Duodenal mucosa (tissue), 2 donors: ENCODE results near the gene JAKMIP3.
"Not testable (repeated sequence)": the region's sequence is repeated elsewhere in the genome, so short reads cannot be mapped to it uniquely, and the experiment has no call there.

ENCODE experiments used
- H3K27ac ChIP-seq: one replicate; pipeline ENCODE4 v1.7.0; 2013; ENCODE audit warnings: low read depth, low read length
- H3K27me3 ChIP-seq, 2 donors: one replicate each; pipeline ENCODE4 v1.7.0; 2013; ENCODE audit warnings: low read length in 2 of 2, control low read depth in 1 of 2; ENCODE audit not compliant: insufficient read depth in 2 of 2, control insufficient read depth in 1 of 2
- H3K36me3 ChIP-seq, 2 donors: one replicate each; pipeline ENCODE4 v1.7.0; 2013; ENCODE audit warnings: low read length in 2 of 2, control low read depth in 1 of 2; ENCODE audit not compliant: insufficient read depth in 2 of 2, control insufficient read depth in 1 of 2
- H3K4me1 ChIP-seq, 2 donors: one replicate each; pipeline ENCODE4 v1.7.0; 2013; ENCODE audit warnings: low read length in 2 of 2, control low read depth in 1 of 2; ENCODE audit not compliant: insufficient read depth in 2 of 2, control insufficient read depth in 1 of 2
- H3K4me3 ChIP-seq, 2 donors: one replicate each; pipeline ENCODE4 v1.7.0; 2013; ENCODE audit warnings: low read length in 2 of 2, low read depth in 1 of 2
- H3K9ac ChIP-seq, 2 donors: one replicate each; pipeline ENCODE4 v1.7.0; 2013; ENCODE audit warnings: low read length in 2 of 2, low read depth in 1 of 2
- H3K9me3 ChIP-seq, 2 donors: one replicate each; pipeline ENCODE4 v1.7.0; 2013; ENCODE audit warnings: low read length in 2 of 2, control low read depth in 1 of 2; ENCODE audit not compliant: control insufficient read depth in 1 of 2

The JAKMIP3 gene

DNA sequence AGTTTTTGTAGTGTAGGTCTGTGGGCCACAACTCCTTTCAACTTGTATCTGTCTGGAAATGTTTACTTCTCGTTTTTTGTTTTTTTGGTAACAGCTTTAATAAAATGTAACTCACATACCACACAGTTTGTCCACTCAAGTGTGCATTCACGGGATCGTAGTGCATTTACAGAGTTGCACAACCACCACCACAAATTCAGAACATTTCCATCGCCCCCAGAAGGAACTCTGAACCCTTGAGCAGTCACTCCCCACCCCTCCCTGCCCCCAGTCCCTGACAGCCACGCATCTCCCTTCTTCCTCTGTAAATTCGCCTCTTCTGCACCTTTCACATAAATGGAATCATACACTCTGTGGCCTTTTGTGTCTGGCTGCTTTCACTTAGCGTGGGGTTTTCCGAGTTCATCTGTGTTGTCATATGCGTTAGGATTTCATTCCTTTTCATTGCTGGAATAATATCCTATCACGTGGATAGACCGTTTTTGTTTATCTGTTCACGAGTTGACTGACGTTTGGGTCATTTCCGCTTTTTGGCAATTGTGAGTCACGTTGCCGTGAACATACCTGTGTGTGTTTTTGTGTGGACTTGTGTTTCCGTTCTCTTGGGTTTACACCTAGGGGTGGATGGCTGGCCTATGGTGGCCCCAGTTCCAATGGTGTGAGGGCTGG, 10.3 kb downstream of the JAKMIP3 start:
- Histone ChIP-seq H3K9ac (no peak overlapping the region), H3K27me3 (no peaks in the 10 kb centered on the region), H3K36me3 (no peaks in the 10 kb centered on the region), H3K9me3 (no peaks in the 10 kb centered on the region), H3K4me3 (no peak overlapping the region), H3K27ac (no peak overlapping the region), H3K4me1 (no peaks in the 10 kb centered on the region)

DNA sequence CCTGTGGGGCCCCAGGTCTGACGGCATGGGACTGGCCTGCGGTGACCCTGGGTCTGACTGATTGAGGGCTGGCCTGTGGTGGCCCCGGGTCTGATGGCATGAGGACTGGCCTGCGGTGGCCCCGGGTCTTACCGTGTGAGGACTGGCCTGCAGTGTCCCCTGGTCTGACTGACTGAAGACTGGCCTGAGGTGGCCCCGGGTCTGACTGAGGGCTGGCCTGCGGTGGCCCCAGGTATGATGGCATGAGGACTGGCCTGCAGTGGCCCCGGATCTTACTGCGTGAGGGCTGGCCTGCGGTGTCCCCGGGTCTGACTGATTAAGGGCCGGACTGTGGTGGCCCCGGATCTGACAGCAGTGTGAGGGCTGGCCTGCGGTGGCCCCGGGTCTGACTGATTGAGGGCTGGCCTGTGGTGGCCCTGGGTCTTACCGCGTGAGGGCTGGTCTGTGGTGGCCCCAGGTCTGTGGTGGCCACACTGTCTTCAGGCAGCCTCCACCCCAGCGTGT, 10.9 kb downstream of the JAKMIP3 start:
- H3K27me3 ChIP-seq, result no peaks in the 10 kb centered on the region
- no peak overlapping the region for H3K9ac ChIP-seq
- no peak overlapping the region for H3K4me3 ChIP-seq
- H3K27ac ChIP-seq, result no peak overlapping the region
- no peaks in the 10 kb centered on the region for H3K9me3 ChIP-seq
- H3K36me3 ChIP-seq, result no peaks in the 10 kb centered on the region
- no peaks in the 10 kb centered on the region for H3K4me1 ChIP-seq

DNA sequence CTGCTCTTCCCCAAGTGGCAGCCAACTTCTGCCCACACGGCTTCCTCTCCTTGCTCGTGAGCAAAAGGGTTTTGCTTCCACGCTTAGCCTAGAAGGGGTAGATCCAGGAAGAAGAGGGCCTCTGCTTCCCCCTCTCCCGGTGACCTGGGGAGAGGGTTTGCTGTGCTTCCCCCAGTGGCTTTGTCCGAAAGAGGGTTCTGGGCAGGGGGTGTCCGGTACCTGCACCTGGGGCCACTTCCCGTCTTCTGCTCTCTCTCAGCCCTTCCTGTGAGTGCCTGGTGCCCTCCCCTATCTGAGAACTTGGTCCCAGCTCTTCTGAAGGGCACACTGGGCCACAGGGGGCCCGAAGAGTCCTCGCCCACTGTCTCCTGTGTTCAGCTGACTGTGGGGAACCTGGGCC, 11.3 kb downstream of the JAKMIP3 start:
- Histone ChIP-seq H3K27me3 (no peaks in the 10 kb centered on the region), H3K4me1 (no peaks in the 10 kb centered on the region), H3K9ac (no peak overlapping the region), H3K36me3 (no peaks in the 10 kb centered on the region), H3K9me3 (no peaks in the 10 kb centered on the region), H3K27ac (no peak overlapping the region), H3K4me3 (no peak overlapping the region)

DNA sequence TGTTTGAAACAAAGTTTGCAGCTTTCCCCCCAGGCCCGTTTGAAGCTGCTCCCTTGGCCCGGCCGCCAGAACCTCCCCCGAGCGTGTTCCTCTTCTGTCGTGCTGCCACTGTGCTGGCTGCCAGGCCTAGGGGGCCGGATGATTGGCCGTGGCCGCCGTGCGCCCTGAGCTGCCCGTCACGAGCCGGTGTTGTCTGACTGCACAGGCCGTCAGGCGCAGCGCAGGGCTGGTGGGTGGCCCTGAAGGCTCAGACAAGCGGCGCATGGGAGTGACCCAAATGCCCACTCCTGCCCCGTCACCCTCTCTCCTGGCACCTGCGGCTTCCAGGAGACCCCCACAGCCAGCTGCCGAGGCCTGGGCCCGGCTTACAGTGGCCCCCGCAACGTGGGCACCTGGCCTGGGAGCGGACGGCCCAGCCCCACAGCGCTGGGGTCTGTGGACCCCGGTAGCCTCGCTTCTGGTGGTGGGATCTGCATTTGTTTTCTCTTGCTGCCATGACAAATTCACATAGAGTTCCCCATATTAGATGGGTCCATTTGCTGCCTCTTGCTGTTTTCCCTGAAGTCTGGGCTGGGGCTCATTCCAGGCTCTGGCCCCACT, 13.1 kb downstream of the JAKMIP3 start:
- no peak overlapping the region for H3K9ac ChIP-seq
- H3K9me3 ChIP-seq, result no peaks in the 10 kb centered on the region
- H3K27ac ChIP-seq, result no peak overlapping the region
- no peak overlapping the region for H3K4me3 ChIP-seq
- H3K27me3 ChIP-seq, result no peaks in the 10 kb centered on the region
- H3K4me1 ChIP-seq, result no peaks in the 10 kb centered on the region
- H3K36me3 ChIP-seq, result no peaks in the 10 kb centered on the region

DNA sequence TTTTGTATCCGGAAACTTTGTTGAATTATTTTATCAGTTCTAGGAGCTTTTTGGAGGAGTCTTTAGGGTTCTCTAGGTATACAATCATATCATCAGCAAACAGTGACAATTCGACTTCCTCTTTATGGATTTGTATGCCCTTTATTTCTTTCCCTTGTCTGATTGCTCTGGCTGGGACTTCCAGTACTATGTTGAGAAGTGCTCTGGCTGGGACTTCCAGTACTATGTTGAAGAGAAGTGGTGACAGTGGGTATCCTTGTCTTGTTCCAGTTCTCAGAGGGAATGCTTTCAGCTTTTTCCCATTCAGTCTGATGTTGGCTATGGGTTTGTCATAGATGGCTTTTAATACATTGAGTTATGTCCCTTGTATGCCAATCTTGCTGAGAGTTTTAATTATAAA, 18.6 kb downstream of the JAKMIP3 start:
- H3K27me3 ChIP-seq, H3K9ac ChIP-seq, H3K36me3 ChIP-seq, H3K9me3 ChIP-seq, H3K4me1 ChIP-seq, H3K4me3 ChIP-seq, H3K27ac ChIP-seq: not testable (repeated sequence)

DNA sequence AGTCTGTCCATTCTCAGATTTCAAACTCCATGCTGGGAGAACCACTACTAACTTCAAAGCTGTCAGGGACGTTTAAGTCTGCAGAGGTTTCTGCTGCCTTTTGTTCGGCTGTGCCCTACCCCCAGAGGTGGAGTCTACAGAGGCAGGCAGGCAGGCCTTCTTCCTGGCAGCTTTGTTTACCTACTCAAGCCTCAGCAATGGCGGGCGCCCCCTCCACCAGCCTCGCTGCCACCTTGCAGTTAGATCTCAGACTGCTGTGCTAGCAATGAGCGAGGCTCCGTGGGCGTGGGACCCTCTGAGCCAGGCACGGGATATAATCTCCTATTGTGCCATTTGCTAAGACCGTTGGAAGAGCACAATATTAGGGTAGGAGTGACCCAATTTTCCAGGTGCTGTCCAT, 27.5 kb downstream of the JAKMIP3 start:
- not testable (repeated sequence) for H3K9me3 ChIP-seq, H3K27ac ChIP-seq, H3K4me1 ChIP-seq, H3K4me3 ChIP-seq, H3K9ac ChIP-seq, H3K27me3 ChIP-seq, H3K36me3 ChIP-seq

DNA sequence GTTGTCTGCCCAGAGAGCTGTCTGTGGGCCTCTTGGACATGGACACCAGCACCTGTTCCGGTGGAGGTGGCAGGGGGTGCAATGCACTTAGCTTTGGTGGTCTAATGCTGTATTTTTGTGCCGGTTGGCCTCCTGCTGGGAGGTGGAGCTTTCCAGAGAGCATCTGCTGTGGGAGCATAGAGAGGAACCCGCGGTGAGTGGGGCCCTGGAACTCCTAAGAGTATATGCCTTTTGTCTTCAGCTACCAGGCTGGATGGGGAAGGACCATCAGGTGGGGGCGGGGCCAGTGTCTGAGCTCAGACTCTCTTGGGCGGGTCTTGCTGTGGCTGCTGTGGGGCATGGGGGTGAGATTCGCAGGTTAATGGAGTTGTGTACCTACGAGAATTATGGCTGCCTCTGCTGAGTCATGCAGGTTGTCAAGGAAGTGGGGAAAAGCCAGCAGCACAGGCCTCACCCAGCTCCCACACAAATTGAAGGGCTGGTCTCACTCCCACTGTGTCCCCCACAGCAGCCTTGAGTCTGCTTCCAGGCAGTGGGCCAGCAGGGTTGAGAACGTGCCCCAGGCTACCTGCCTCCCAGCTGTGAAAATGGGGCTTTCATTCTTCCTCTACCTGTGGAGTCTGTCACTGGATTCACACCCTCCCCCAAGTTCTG, 29.0 kb downstream of the JAKMIP3 start:
- H3K9me3 ChIP-seq, result no peaks in the 10 kb centered on the region
- no peaks in the 10 kb centered on the region for H3K4me1 ChIP-seq
- H3K4me3 ChIP-seq, result no peak overlapping the region
- H3K9ac ChIP-seq, result no peak overlapping the region
- H3K27ac ChIP-seq, result no peak overlapping the region
- H3K27me3 ChIP-seq, result no peaks in the 10 kb centered on the region
- H3K36me3 ChIP-seq, result no peaks in the 10 kb centered on the region

DNA sequence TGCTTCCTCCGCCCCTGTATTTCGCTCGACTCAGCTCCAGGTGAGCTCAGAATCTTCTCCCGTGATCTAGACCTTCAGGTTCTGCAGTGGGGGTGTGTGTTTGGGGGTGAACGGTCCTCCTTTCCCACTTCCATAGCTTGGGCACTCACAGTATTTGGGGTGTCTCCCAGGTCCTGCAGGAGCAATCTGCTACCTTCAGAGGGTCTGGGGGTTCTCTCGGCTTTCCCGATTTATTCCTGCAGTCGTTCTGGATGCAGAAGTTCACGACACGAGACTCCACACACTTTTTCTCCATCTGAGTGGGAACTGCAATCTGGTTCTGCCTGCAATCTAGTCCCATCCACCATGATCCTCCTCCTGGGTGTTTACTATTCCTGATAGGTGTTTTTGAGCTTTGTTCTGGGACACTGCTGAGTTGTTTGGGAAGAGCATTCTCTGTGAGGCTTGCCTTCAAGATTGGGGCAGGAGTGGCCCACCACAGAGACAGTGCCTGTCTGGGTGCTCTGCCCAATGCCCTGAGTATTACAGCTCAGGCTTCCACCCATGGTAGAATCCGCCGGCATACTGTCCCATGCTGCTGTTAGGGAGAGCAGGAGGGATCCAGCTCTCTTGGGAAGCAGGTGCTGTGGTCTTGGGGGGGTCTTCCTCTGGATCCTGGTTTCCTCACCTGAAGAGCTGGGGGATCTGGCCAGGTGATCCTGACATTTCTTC, 29.8 kb downstream of the JAKMIP3 start:
- no peaks in the 10 kb centered on the region for H3K36me3 ChIP-seq
- no peaks in the 10 kb centered on the region for H3K9me3 ChIP-seq
- no peak overlapping the region for H3K9ac ChIP-seq
- H3K27me3 ChIP-seq, result no peaks in the 10 kb centered on the region
- no peak overlapping the region for H3K4me3 ChIP-seq
- H3K4me1 ChIP-seq, result no peaks in the 10 kb centered on the region
- no peak overlapping the region for H3K27ac ChIP-seq

DNA sequence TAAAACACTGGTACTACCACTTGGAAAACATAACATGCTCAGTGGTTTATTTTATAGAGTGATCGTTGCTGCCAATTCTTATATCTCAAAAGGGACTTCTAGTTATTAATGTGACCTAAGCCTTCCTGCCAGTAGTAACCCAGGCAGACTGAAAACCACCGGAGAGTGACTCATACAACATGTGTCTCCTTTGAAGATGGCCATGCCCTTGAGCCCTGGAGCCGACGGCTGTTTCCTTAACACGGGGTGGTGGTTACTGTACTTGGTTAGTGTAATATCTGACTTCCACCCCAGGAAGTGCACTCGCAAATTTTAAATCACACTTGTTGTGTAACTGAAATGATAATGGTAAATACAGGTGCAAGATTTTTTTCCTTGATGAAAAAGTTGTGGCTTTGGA, 30.5 kb downstream of the JAKMIP3 start:
- H3K4me1 ChIP-seq, result no peaks in the 10 kb centered on the region

DNA sequence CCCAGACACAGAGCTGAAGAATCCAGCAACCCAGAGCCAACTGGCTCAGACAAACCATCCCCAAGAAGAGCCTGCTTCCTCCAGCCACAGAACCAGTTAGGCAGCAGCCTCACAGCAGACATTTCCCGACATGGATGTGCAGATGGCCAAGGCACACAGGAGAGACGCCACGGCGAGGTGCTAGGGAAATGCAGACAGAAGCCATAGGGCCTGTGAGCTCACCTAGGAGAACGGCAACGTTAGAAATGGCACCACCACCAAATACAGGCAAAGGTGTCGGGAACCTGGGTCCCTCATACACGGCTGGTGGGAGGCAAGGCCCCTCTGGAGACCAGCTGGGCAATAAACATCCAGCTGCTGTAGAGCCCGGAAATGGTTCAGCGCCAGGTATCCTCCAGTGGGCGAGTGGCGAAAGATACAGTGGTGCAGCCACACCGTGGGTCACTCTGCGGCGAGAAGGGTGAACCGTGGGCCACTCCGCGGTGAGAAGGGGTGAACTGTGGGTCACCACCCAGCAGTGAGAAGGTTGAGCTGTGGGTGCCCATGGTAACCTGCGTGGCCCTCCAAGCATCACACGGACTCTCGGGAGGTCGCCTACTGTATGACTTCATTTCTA, 31.2 kb downstream of the JAKMIP3 start:
- no peaks in the 10 kb centered on the region for H3K27me3 ChIP-seq
- no peaks in the 10 kb centered on the region for H3K9me3 ChIP-seq
- no peaks in the 10 kb centered on the region for H3K36me3 ChIP-seq
- no peak overlapping the region for H3K9ac ChIP-seq
- no peak overlapping the region for H3K27ac ChIP-seq
- H3K4me1 ChIP-seq, result no peaks in the 10 kb centered on the region
- no peak overlapping the region for H3K4me3 ChIP-seq

More for the DNA sequence above, 30.5 kb downstream of the JAKMIP3 start:
- no peak overlapping the region for H3K27ac ChIP-seq
- H3K27me3 ChIP-seq, result no peaks in the 10 kb centered on the region
- H3K9me3 ChIP-seq, result no peaks in the 10 kb centered on the region
- no peak overlapping the region for H3K9ac ChIP-seq
- H3K36me3 ChIP-seq, result no peaks in the 10 kb centered on the region
- no peak overlapping the region for H3K4me3 ChIP-seq
